Right cardiac atrium (tissue), 5 donors: Measurements from ENCODE around the gene FEV. TPM values are rescaled to one million over a fixed set of nuclear protein-coding genes. Genes with fewer than 3 reads are reported as not detected.
"Not testable (repeated sequence)": the region's sequence is repeated elsewhere in the genome, so short reads cannot be mapped to it uniquely, and the experiment has no call there.

Experiments
- ATAC-seq, 2 donors: fragments of 200-7000 bp; cut with Tn5 transposase; one replicate each; pipeline versions ENCODE4 v1.8.0 to v1.9.1; 2020; ENCODE audit warnings: moderate library complexity in 2 of 2, mild to moderate bottlenecking in 1 of 2
- DNase-seq, 3 donors: peaks; one replicate each; pipeline ENCODE4 v3.0.0-alpha.2; 2020
- H3K27ac ChIP-seq: one replicate; pipeline ENCODE4 v1.5.1; 2013; ENCODE audit warnings: mild to moderate bottlenecking, low read length, control low read depth, moderate library complexity
- H3K27me3 ChIP-seq: one replicate; pipeline ENCODE4 v1.6.1; 2013; ENCODE audit not compliant: control insufficient read depth, insufficient read depth
- H3K4me1 ChIP-seq: one replicate; pipeline ENCODE4 v1.6.1; 2013; ENCODE audit warnings: low read length; ENCODE audit not compliant: control insufficient read depth, insufficient read depth
- H3K4me3 ChIP-seq: one replicate; pipeline ENCODE4 v1.5.1; 2013; ENCODE audit warnings: low read length, control low read depth
- H3K9me3 ChIP-seq: one replicate; pipeline ENCODE4 v1.6.1; 2013; ENCODE audit warnings: low read length; ENCODE audit not compliant: control insufficient read depth
- WGBS: extraction: QIAGEN DNeasy Blood & Tissue Kit; methylation state at CpG from one replicate; pipeline ENCODE4 v1.1.7; 2013; 5-methylcytosine and 5-hydroxymethylcytosine counted together
- intact Hi-C, 4 donors: fragments of 100-400 bp; cut with DNase I; formaldehyde crosslinking; loops; one replicate each; pipeline versions ENCODE4 v1.11.0 to v1.14.0; 2022 to 2023
- microRNA-seq, 2 donors: library from miRNA; unstranded; fragments of <30 nt; microRNA quantifications; one replicate each; pipeline ENCODE4 v1.2.0, GENCODE V29; 2020 to 2021
- polyA plus RNA-seq: library from polyadenylated mRNA; stranded (reverse); fragments of 200-250 nt; gene quantifications from one replicate; pipeline ENCODE4 v1.2.3, GENCODE V29; 2013
- total RNA-seq, 4 donors: library from RNA; stranded (reverse); fragmentation: NEBNext Ultra II Directional; extraction: Animal tissue kit (Norgen Biotek cat#: 25700); gene quantifications; one replicate each; pipeline ENCODE4 v1.2.1, GENCODE V29; 2021
- donor health status: healthy with polysubstance abuse.
- donor health status: DM: no; HTN: yes; CAD: no.
- donor health status: DM: no; HTN: no; CAD: no.
- donor health status: DM: no; HTN: yes; CAD: no; lungs with severe emphysema.
- donor health status: DM: yes; HTN: yes; CAD: no.

The FEV gene
- total and polyA plus RNA-seq, 5 donors = not detected

DNA sequence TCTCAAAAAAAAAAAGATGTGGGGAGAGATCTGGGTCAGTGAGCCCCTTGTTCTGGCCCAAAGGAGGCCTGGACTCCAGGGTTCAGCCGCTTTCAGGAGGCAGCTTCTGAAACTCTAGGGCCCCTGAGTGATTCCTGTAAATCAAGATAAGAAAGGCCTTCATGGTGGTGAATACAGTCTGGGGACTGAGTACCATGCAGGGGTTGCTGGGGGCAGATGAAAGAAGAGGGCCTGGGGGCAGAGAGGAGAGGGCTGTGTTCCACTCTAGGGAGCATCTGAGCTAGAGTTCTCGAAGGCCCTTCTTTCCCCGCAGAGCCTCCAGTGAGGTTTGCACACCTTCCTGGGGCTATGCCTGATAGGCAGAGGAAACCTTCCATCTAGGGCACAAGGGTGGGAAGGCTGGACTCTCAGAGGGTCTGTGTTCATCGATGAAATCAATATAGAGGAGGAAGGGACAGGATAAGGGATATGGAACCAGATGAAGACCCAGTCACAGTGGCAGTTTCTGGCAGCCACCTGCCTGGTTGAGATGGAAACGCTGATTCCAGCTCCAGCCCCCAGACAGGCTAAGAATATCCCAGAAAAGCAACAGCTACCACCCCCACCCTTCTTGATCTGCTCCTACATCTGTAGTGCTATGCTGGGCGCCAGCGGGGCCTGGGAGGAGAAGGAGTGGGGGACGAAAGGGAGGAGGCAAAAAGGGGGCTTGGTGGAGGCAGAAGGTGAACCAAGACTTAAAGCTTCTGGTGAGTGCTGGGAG lies 30.3 kb downstream of the FEV start:
- Histone ChIP-seq H3K27ac (no peak overlapping the region), H3K27me3 (no peaks in the 10 kb centered on the region), H3K4me3 (no peak overlapping the region), H3K4me1 (no peaks in the 10 kb centered on the region), H3K9me3 (no peaks in the 10 kb centered on the region)
- 74% methylated on average over 8 of the region's 8 CpGs for WGBS
- DNase-seq (no peak), ATAC-seq (no peak)
- intact Hi-C loops = no loop called here

DNA sequence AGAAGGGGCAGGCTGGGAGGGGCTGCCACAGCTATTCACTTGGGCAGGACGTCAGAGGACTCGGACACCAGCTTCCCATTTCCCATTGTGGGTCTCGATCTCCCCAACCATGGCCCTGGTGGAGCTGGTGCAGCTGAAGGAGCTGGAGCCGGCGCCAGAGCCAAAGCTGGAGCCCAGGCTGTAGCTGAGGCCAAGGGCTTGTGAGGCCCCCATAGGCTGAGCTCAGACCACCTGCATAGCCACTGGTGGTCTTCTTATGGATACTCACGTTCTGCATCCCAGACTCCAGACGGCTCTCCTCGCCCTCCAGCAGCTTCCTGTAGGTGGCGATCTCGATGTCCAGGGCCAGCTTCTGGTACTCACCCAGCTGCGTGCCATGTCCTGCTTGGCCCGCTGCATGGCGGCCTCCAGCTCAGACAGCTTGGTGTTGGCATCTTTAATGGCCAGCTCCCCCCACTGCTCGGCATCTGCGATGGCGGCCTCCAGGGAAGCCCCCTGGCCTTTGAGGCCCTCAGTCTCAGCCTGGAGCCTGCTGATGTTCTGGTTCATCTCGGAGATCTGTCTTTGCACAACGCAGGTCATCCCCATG lies 31.5 kb downstream of the FEV start:
- H3K9me3 ChIP-seq = no peaks in the 10 kb centered on the region
- intact Hi-C loops = no loop called here
- 69% methylated on average over 18 of the region's 18 CpGs for WGBS
- no peak overlapping the region for H3K4me3 ChIP-seq
- ATAC-seq (no peak), DNase-seq (no peak)
- no peaks in the 10 kb centered on the region for H3K4me1 ChIP-seq
- H3K27me3 ChIP-seq = no peaks in the 10 kb centered on the region
- no peak overlapping the region for H3K27ac ChIP-seq

DNA sequence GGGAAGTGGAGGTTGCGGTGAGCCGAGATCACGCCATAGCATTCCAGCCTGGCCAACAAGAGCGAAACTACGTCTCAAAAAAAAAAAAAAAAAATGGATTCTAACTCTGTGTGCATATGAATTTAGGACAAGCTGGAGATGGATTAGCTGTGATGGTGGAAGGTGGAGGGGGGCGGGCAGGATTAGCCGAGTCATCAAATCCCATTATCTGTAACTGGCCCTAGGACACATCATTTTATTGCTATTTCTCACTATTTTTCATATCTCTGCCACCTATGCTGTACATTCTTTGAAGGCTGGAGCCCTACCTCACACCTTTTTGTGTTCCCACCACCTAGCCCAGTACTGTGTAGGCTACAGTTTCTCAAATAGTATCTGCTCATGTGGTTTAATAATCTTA lies 32.8 kb downstream of the FEV start:
- DNase-seq = no peak
- intact Hi-C loops = no loop called here

DNA sequence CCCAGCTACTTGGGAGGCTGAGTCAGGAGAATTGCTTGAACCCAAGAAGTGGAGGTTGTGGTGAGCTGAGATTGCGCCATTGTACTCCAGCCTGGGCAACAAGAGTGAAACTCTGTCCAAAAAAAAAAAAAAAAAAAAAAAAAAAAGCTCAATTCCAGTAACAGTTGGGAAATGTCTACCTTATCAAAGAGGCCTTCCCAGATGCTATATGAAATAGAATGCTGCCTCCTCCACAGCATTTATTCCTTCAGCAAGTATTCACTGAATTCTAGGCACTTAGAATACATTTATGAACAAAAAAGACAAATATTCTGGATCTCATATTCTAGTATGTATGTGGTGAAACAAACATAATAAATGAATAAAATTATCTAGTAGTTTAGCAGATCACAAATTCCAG lies 38.4 kb downstream of the FEV start:
- intact Hi-C loops = no loop called here
- no peak overlapping the region for H3K27ac ChIP-seq
- DNase-seq (no peak), ATAC-seq (no peak)
- H3K9me3 ChIP-seq = no peaks in the 10 kb centered on the region
- peaks cover 2% of the 10 kb centered on the region for H3K27me3 ChIP-seq
- H3K4me1 ChIP-seq = no peaks in the 10 kb centered on the region
- 74% methylated on average over 1 of the region's 1 CpG for WGBS
- no peak overlapping the region for H3K4me3 ChIP-seq

More for the DNA sequence above, 32.8 kb downstream of the FEV start:
- Histone ChIP-seq H3K27ac (no peak overlapping the region), H3K4me3 (no peak overlapping the region), H3K4me1 (no peaks in the 10 kb centered on the region), H3K9me3 (no peaks in the 10 kb centered on the region), H3K27me3 (no peaks in the 10 kb centered on the region)
- 95% methylated on average over 7 of the region's 7 CpGs for WGBS
- ATAC-seq = no peak

DNA sequence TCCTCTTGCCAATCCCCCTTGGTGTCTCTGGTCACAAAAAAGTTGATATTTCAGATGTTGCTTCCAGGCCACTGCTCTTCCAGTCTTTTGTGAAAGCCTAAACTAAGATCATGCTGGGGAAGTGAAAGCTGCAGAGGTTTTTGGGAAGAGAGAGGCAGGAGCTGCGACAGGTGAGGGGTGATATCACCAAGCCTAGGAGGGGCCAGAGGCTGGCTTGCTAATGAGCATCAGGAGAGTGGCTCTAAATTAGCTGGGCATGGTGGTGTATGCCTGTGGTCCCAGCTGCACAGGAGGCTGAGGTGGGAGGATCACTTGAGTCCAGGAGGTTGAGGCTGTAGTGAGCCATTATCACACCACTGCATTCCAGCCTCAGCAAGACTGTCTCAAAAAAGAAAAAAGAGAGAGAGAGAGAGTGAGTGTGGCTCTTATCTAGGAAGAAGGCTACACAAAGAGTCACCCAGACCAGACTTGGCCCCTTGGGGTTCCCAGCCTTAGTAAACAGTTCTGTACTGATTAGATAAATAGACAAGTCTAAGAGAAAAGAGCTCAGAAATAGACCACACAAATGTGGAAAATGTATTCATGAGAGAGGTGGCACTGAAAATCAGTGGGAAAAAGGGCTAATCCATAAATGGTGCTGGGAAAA lies 40.1 kb downstream of the FEV start:
- intact Hi-C loops = no loop called here
- 85% methylated on average over 1 of the region's 1 CpG for WGBS
- DNase-seq (no peak), ATAC-seq (no peak)
- H3K27me3 ChIP-seq = peaks cover 2% of the 10 kb centered on the region
- no peak overlapping the region for H3K4me3 ChIP-seq
- no peaks in the 10 kb centered on the region for H3K4me1 ChIP-seq
- no peaks in the 10 kb centered on the region for H3K9me3 ChIP-seq
- H3K27ac ChIP-seq = no peak overlapping the region

DNA sequence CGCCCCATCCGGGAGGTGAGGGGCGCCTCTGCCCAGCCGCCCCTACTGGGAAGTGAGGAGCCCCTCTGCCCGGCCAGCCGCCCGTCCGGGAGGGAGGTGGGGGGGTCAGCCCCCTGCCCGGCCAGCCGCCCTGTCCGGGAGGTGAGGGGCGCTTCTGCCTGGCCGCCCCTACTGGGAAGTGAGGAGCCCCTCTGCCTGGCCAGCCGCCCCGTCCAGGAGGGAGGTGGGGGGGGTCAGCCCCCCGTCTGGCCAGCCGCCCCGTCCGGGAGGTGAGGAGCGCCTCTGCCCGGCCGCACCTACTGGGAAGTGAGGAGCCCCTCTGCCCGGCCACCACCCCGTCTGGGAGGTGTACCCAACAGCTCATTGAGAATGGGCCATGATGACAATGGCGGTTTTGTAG lies 53.2 kb downstream of the FEV start:
- DNase-seq, H3K27me3 ChIP-seq: not testable (repeated sequence)
- WGBS = 94% methylated on average over 25 of the region's 25 CpGs

More for the DNA sequence above, 53.2 kb downstream of the FEV start:
- H3K27ac ChIP-seq, H3K4me3 ChIP-seq, H3K4me1 ChIP-seq, H3K9me3 ChIP-seq, ATAC-seq, intact Hi-C loops: not testable (repeated sequence)

Small RNA genes within 50 kb of the gene (microRNA-seq; reads per million reads assigned to microRNA genes)
- gene MIR375 = 2.7 to 20.6 reads per million in 2 donors

Other genes with a start within 250 kb of the FEV start
- gene CYP27A1, start 203.0 kb downstream of the FEV start, total RNA-seq = 10 to 100 TPM; 15.0 to 20.2 (median 16.3) TPM
- 14.0 TPM for gene CYP27A1, start 203.0 kb downstream of the FEV start, polyA plus RNA-seq
- under 1 TPM in 2 of 4 donors, not detected in 2; 0.14 to 0.15 TPM for gene PRKAG3, start 153.4 kb downstream of the FEV start, total RNA-seq
- gene PRKAG3, start 153.4 kb downstream of the FEV start, polyA plus RNA-seq = 0.07 TPM
- gene WNT6, start 125.4 kb downstream of the FEV start, total RNA-seq = 1 to 10 TPM in 3 of 4 donors, under 1 TPM in 1; 0.86 to 2.1 (median 1.2) TPM
- gene WNT6, start 125.4 kb downstream of the FEV start, polyA plus RNA-seq = 1.7 TPM
- not detected for gene WNT10A, start 104.3 kb downstream of the FEV start, total RNA-seq
- not detected for gene WNT10A, start 104.3 kb downstream of the FEV start, polyA plus RNA-seq
- gene CDK5R2, start 25.5 kb downstream of the FEV start, total RNA-seq = not detected
- gene CDK5R2, start 25.5 kb downstream of the FEV start, polyA plus RNA-seq = 0.09 TPM
- gene CRYBA2, start 8.2 kb upstream of the FEV start, total RNA-seq = not detected
- not detected for gene CRYBA2, start 8.2 kb upstream of the FEV start, polyA plus RNA-seq
- not detected for gene CFAP65, start 56.3 kb upstream of the FEV start, total RNA-seq
- not detected for gene CFAP65, start 56.3 kb upstream of the FEV start, polyA plus RNA-seq
- not detected for gene IHH, start 75.7 kb upstream of the FEV start, total RNA-seq
- 0.05 TPM for gene IHH, start 75.7 kb upstream of the FEV start, polyA plus RNA-seq
- 1 to 10 TPM; 5.4 to 9.4 (median 9.2) TPM for gene NHEJ1, start 175.6 kb upstream of the FEV start, total RNA-seq
- gene NHEJ1, start 175.6 kb upstream of the FEV start, polyA plus RNA-seq = 5.6 TPM
- gene SLC23A3, start 184.8 kb upstream of the FEV start, total RNA-seq = under 1 TPM; 0.56 to 0.95 (median 0.57) TPM
- gene SLC23A3, start 184.8 kb upstream of the FEV start, polyA plus RNA-seq = 0.59 TPM
- 10 to 100 TPM; 40.0 to 53.1 (median 48.5) TPM for gene CNPPD1, start 191.7 kb upstream of the FEV start, total RNA-seq
- gene CNPPD1, start 191.7 kb upstream of the FEV start, polyA plus RNA-seq = 41.8 TPM
- gene RETREG2, start 193.1 kb upstream of the FEV start, total RNA-seq = 10 to 100 TPM; 35.2 to 47.3 (median 40.2) TPM
- gene RETREG2, start 193.1 kb upstream of the FEV start, polyA plus RNA-seq = 22.0 TPM
- gene ZFAND2B, start 221.6 kb upstream of the FEV start, total RNA-seq = 10 to 100 TPM; 21.8 to 28.9 (median 22.8) TPM
- gene ZFAND2B, start 221.6 kb upstream of the FEV start, polyA plus RNA-seq = 23.9 TPM
- 10 to 100 TPM; 19.4 to 30.5 (median 23.5) TPM for gene ABCB6, start 233.8 kb upstream of the FEV start, total RNA-seq
- 23.4 TPM for gene ABCB6, start 233.8 kb upstream of the FEV start, polyA plus RNA-seq
- gene ATG9A, start 244.5 kb upstream of the FEV start, total RNA-seq = 10 to 100 TPM; 69.2 to 78.5 (median 77.3) TPM
- 43.1 TPM for gene ATG9A, start 244.5 kb upstream of the FEV start, polyA plus RNA-seq
- 10 to 100 TPM; 14.9 to 32.0 (median 27.2) TPM for gene ANKZF1, start 244.6 kb upstream of the FEV start, total RNA-seq
- gene ANKZF1, start 244.6 kb upstream of the FEV start, polyA plus RNA-seq = 20.1 TPM